Lung (tissue), 12 donors: ENCODE results near the gene EML3. TPM values are rescaled to one million over a fixed set of nuclear protein-coding genes. Genes with fewer than 3 reads are reported as not detected.

Experiments used
- ATAC-seq: fragments of 200-7000 bp; cut with Tn5 transposase; one replicate; pipeline ENCODE4 v1.9.1; 2020; ENCODE audit warnings: moderate number of reproducible peaks; ENCODE audit not compliant: insufficient read depth, low FRiP score
- DNase-seq, 3 donors: peaks; one replicate each; pipeline ENCODE4 v3.0.0-alpha.2; 2013 to 2017
- H3K27ac ChIP-seq, 2 donors: one replicate each; pipeline ENCODE4 v1.5.1; 2013; ENCODE audit warnings: mild to moderate bottlenecking in 2 of 2, moderate library complexity in 2 of 2, control low read depth in 1 of 2, inconsistent platforms in 1 of 2, low read depth in 1 of 2, low read length in 1 of 2
- H3K27me3 ChIP-seq, 3 donors: one replicate each; pipeline ENCODE4 v1.5.1; 2013; ENCODE audit warnings: low read length in 2 of 3; ENCODE audit not compliant: control insufficient read depth in 3 of 3, insufficient read depth in 3 of 3
- H3K36me3 ChIP-seq, 4 donors: one replicate each; pipeline ENCODE4 v1.5.1; 2013; ENCODE audit warnings: low read length in 4 of 4, mild to moderate bottlenecking in 1 of 4, moderate library complexity in 1 of 4; ENCODE audit not compliant: control insufficient read depth in 4 of 4, insufficient read depth in 4 of 4
- H3K4me1 ChIP-seq, 5 donors: one replicate each; pipeline ENCODE4 v1.5.1; 2013; ENCODE audit warnings: low read length in 5 of 5, mild to moderate bottlenecking in 2 of 5, moderate library complexity in 1 of 5; ENCODE audit not compliant: control insufficient read depth in 5 of 5, insufficient read depth in 5 of 5
- H3K4me3 ChIP-seq: one replicate; pipeline ENCODE4 v1.5.1; 2013; ENCODE audit warnings: mild to moderate bottlenecking, control low read depth, moderate library complexity
- H3K9ac ChIP-seq, 2 donors: one replicate each; pipeline ENCODE4 v1.5.1; 2013; ENCODE audit warnings: low read length in 2 of 2, control low read depth in 1 of 2; ENCODE audit not compliant: insufficient read depth in 1 of 2
- H3K9me3 ChIP-seq, 4 donors: one replicate each; pipeline ENCODE4 v1.5.1; 2013; ENCODE audit warnings: low read length in 3 of 4, mild to moderate bottlenecking in 1 of 4, moderate library complexity in 1 of 4; ENCODE audit not compliant: control insufficient read depth in 4 of 4, insufficient read depth in 3 of 4
- CTCF ChIP-seq: IDR thresholded peaks from 2 replicates; pipeline ENCODE4 v1.5.1; 2012; ENCODE audit warnings: mild to moderate bottlenecking; ENCODE audit errors: control extremely low read depth, extremely low read depth
- WGBS, 2 donors: extraction: QIAGEN DNeasy Blood & Tissue Kit; methylation state at CpG; one replicate each; pipeline ENCODE4 v1.1.7; 2013; 5-methylcytosine and 5-hydroxymethylcytosine counted together
- polyA plus RNA-seq, 2 donors: library from polyadenylated mRNA; stranded (reverse); fragments of 200-250 nt; gene quantifications; one replicate each; pipeline ENCODE4 v1.2.1, GENCODE V29; 2013
- total RNA-seq, 2 donors: library from RNA; depleted of rRNA in 1 of 2; stranded (reverse); fragments of >200 nt in 1 of 2; gene quantifications; one replicate each; pipeline ENCODE4 v1.2.1, GENCODE V29; 2014 to 2021
- donor health status: control.
- donor health status: control.
- donor health status: Bipolar disorder and iron deficiency.
- donor health status: healthy.
- donor health status: DM: yes; HTN: yes; CAD: no.

Gene EML3
- total and polyA plus RNA-seq, 4 donors: 29.1 to 95.4 (median 62.9) TPM

- peak overlapping the region; percentile 37 to 86 for H3K9ac ChIP-seq
- peaks cover 0 to 15% (median 6%) of the 10 kb centered on the region in 5 donors for H3K4me1 ChIP-seq
- no peaks in the 10 kb centered on the region for H3K9me3 ChIP-seq
- ATAC-seq (no peak), DNase-seq (no peak)
- no peak for TF ChIP-seq CTCF
- H3K27me3 ChIP-seq: no peaks in the 10 kb centered on the region
- peaks cover 0 to 28% (median 6%) of the 10 kb centered on the region in 4 donors for H3K36me3 ChIP-seq
- H3K27ac ChIP-seq: peak overlapping the region; percentile 73 to 90
- peak overlapping the region; percentile 60 for H3K4me3 ChIP-seq
- WGBS, 2 donors: 56 to 72% methylated on average over 28 of the region's 28 CpGs
These were observed 1.5 kb downstream of the EML3 start for GRCh38 chr11:62610814-62611704.

DNA sequence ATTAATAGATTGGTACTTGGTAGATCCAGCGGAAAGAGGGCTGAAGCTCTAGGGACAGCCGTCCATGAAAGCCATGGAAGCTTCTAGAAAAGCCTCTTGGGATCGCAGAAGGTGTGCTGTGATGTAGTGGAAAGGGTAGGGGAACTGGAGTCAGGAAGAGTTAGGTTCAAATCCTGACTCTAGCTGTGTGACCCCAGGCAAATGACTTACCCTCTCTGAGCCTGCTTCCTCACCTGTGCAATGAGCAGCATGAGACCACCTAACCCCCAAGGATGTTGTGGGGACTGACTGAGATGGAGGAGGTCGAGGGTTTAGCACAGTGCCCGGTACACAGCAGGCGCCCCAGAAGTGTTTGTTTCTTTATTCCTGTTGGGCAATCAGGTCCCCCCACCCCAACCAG is 2.2 kb downstream of the EML3 start:
- 81 to 88% methylated on average over 6 of the region's 6 CpGs for WGBS, 2 donors
- no peak for ATAC-seq
- Histone ChIP-seq H3K9me3 (no peaks in the 10 kb centered on the region), H3K4me1 (peaks cover 0 to 15% (median 6%) of the 10 kb centered on the region in 5 donors), H3K27me3 (no peaks in the 10 kb centered on the region), H3K36me3 (peaks cover 0 to 31% (median 8%) of the 10 kb centered on the region in 4 donors), H3K27ac (peak overlapping the region in 1 of 2 donors; percentile 17), H3K4me3 (no peak overlapping the region), H3K9ac (no peak overlapping the region)
- no peak for DNase-seq
- no peak for TF ChIP-seq CTCF

GRCh38 chr11:62608776-62609175 is 3.8 kb downstream of the EML3 start:
- no peaks in the 10 kb centered on the region for H3K27me3 ChIP-seq
- no peak overlapping the region for H3K4me3 ChIP-seq
- ATAC-seq (no peak), DNase-seq (no peak)
- H3K9me3 ChIP-seq: no peaks in the 10 kb centered on the region
- H3K36me3 ChIP-seq: peaks cover 0 to 38% (median 18%) of the 10 kb centered on the region in 4 donors
- TF ChIP-seq CTCF: no peak
- H3K9ac ChIP-seq: no peak overlapping the region
- peaks cover 0 to 15% (median 6%) of the 10 kb centered on the region in 5 donors for H3K4me1 ChIP-seq
- H3K27ac ChIP-seq: no peak overlapping the region
- 94 to 97% methylated on average over 12 of the region's 12 CpGs for WGBS, 2 donors
